Loucy (cell line): ENCODE measurements around the gene MDN1.
A peak's percentile ranks its signal among the peaks of the same experiment; 100 is the strongest.

Experiments used
- EZH2phosphoT487 ChIP-seq: fragments of 200-600 bp; IDR thresholded peaks from 2 replicates; pipeline ENCODE4 v1.6.1; 2018; ENCODE audit warnings: antibody characterized with exemption, mild to moderate bottlenecking, moderate library complexity, borderline replicate concordance
- TF ChIP-seq, protein P1 (sequence below): fragments of 200-600 bp; sonication (generic); conservative IDR thresholded peaks from 2 replicates; pipeline ENCODE4 v1.5.1; 2014; ENCODE audit warnings: mild to moderate bottlenecking, antibody characterized with exemption, low read length

DNA sequence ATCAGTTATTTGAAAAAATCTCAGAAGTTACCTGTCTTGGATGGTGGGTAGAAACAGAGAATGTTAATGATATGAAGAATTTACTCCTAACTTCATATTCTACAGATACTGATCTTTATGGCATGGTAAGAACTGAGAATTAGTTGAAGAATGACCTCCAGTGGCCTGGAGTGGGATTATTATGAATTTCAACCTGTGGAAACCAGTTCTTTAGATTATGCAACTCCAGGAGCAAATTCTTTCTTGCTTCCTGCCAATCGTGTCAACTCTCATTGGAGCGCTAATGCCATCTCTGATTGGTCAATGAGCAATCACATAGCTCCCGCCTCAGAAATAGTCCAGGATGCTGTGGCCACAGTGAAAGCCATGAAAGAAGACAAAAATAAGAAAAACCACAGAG is 221.6 kb downstream of the MDN1 start:
- TF ChIP-seq, protein P1, sequence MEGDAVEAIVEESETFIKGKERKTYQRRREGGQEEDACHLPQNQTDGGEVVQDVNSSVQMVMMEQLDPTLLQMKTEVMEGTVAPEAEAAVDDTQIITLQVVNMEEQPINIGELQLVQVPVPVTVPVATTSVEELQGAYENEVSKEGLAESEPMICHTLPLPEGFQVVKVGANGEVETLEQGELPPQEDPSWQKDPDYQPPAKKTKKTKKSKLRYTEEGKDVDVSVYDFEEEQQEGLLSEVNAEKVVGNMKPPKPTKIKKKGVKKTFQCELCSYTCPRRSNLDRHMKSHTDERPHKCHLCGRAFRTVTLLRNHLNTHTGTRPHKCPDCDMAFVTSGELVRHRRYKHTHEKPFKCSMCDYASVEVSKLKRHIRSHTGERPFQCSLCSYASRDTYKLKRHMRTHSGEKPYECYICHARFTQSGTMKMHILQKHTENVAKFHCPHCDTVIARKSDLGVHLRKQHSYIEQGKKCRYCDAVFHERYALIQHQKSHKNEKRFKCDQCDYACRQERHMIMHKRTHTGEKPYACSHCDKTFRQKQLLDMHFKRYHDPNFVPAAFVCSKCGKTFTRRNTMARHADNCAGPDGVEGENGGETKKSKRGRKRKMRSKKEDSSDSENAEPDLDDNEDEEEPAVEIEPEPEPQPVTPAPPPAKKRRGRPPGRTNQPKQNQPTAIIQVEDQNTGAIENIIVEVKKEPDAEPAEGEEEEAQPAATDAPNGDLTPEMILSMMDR: peak; percentile 68
- TF ChIP-seq EZH2phosphoT487: no peak
